DOHH2 (cell line): ENCODE measurements around the gene SLC6A11.

Experiments
- H3F3A ChIP-seq: fragments of 200-600 bp; sonication (generic), shearing (Covaris generic); 2 replicates; pipeline ENCODE4 v1.6.0; 2016; ENCODE audit warnings: antibody characterized with exemption, mild to moderate bottlenecking; ENCODE audit not compliant: control insufficient read depth, insufficient read depth
- H3K27ac ChIP-seq: fragments of 200-600 bp; sonication (generic); 2 replicates; pipeline ENCODE4 v1.5.1; 2014; ENCODE audit warnings: low read depth, mild to moderate bottlenecking, low read length, moderate library complexity
- H3K27me3 ChIP-seq: fragments of 200-600 bp; sonication (generic); 2 replicates; pipeline ENCODE4 v1.6.1; 2014; ENCODE audit warnings: mild to moderate bottlenecking, low read length, mixed read lengths; ENCODE audit not compliant: control insufficient read depth
- H3K36me3 ChIP-seq: fragments of 200-600 bp; sonication (generic); 2 replicates; pipeline ENCODE4 v1.6.1; 2014; ENCODE audit warnings: mild to moderate bottlenecking, low read length, moderate library complexity, mixed read lengths; ENCODE audit not compliant: control insufficient read depth
- H3K4me1 ChIP-seq: fragments of 200-600 bp; sonication (generic); 2 replicates; pipeline ENCODE4 v1.6.1; 2014; ENCODE audit warnings: mild to moderate bottlenecking, low read length, mixed read lengths; ENCODE audit not compliant: control insufficient read depth
- H3K4me2 ChIP-seq: fragments of 200-600 bp; sonication (generic); 2 replicates; pipeline ENCODE4 v1.6.0; 2014; ENCODE audit warnings: mild to moderate bottlenecking, low read length, moderate library complexity
- H3K4me3 ChIP-seq: fragments of 200-600 bp; sonication (generic); 2 replicates; pipeline ENCODE4 v1.5.1; 2014; ENCODE audit warnings: mild to moderate bottlenecking, low read length, mixed read lengths
- H3K79me2 ChIP-seq: fragments of 200-600 bp; sonication (generic); 2 replicates; pipeline ENCODE4 v1.6.1; 2014; ENCODE audit warnings: mild to moderate bottlenecking, low read length, mixed read lengths; ENCODE audit not compliant: control insufficient read depth
- H3K9me2 ChIP-seq: fragments of 200-600 bp; sonication (generic); replicated peaks from 2 replicates; pipeline ENCODE4 v1.6.1; 2014; ENCODE audit warnings: mild to moderate bottlenecking, low read length, mixed read lengths; ENCODE audit not compliant: control insufficient read depth
- H3K9me3 ChIP-seq: fragments of 200-600 bp; sonication (generic); 2 replicates; pipeline ENCODE4 v1.6.1; 2014; ENCODE audit warnings: antibody characterized with exemption, low read length, mixed read lengths; ENCODE audit not compliant: control insufficient read depth, insufficient read depth
- H4K20me1 ChIP-seq: fragments of 200-600 bp; sonication (generic); 2 replicates; pipeline ENCODE4 v1.6.0; 2014; ENCODE audit warnings: low read depth, mild to moderate bottlenecking, antibody characterized with exemption, low read length, moderate library complexity; ENCODE audit not compliant: control insufficient read depth, insufficient read depth
- CTCF ChIP-seq: fragments of 200-600 bp; sonication (generic); IDR thresholded peaks from one replicate; pipeline ENCODE4 v1.5.1; 2014; ENCODE audit warnings: antibody characterized with exemption, mild to moderate bottlenecking, low read depth, low read length; ENCODE audit not compliant: poor library complexity, severe bottlenecking
- EZH2phosphoT487 ChIP-seq: fragments of 200-600 bp; sonication (generic); IDR thresholded peaks from 2 replicates; pipeline ENCODE4 v1.6.1; 2017; ENCODE audit warnings: borderline replicate concordance, mild to moderate bottlenecking, antibody characterized with exemption, low read length, moderate library complexity, mixed read lengths

SLC6A11 gene

GRCh38 chr3:10815487-10815886, 541 bp upstream of the SLC6A11 start:
- no peaks in the 10 kb centered on the region for H3K9me3 ChIP-seq
- H3K9me2 ChIP-seq: no peaks in the 10 kb centered on the region
- no peaks in the 10 kb centered on the region for H3K4me1 ChIP-seq
- no peak overlapping the region for H3K4me2 ChIP-seq
- no peaks in the 10 kb centered on the region for H3K27me3 ChIP-seq
- no peaks in the 10 kb centered on the region for H3K36me3 ChIP-seq
- H3K27ac ChIP-seq: no peak overlapping the region
- H3F3A ChIP-seq: no peaks in the 10 kb centered on the region
- H4K20me1 ChIP-seq: no peaks in the 10 kb centered on the region
- H3K4me3 ChIP-seq: no peak overlapping the region
- TF ChIP-seq CTCF (no peak), EZH2phosphoT487 (no peak)
- H3K79me2 ChIP-seq: no peaks in the 10 kb centered on the region

- Histone ChIP-seq H3K79me2 (no peaks in the 10 kb centered on the region), H3K27me3 (no peaks in the 10 kb centered on the region), H3K9me3 (no peaks in the 10 kb centered on the region), H3K9me2 (no peaks in the 10 kb centered on the region), H3K4me1 (no peaks in the 10 kb centered on the region), H3F3A (no peaks in the 10 kb centered on the region), H3K4me2 (no peak overlapping the region), H3K4me3 (no peak overlapping the region), H3K27ac (no peak overlapping the region), H3K36me3 (no peaks in the 10 kb centered on the region), H4K20me1 (no peaks in the 10 kb centered on the region)
- no peak for TF ChIP-seq EZH2phosphoT487
- no peak for TF ChIP-seq CTCF
Measured at GRCh38 chr3:10816863-10817253, 830 bp downstream of the SLC6A11 start.

- no peaks in the 10 kb centered on the region for H3F3A ChIP-seq
- no peak overlapping the region for H3K4me2 ChIP-seq
- no peaks in the 10 kb centered on the region for H3K9me3 ChIP-seq
- no peak overlapping the region for H3K4me3 ChIP-seq
- no peaks in the 10 kb centered on the region for H3K79me2 ChIP-seq
- no peak for TF ChIP-seq EZH2phosphoT487
- TF ChIP-seq CTCF: no peak
- no peaks in the 10 kb centered on the region for H3K9me2 ChIP-seq
- H3K27me3 ChIP-seq: no peaks in the 10 kb centered on the region
- no peak overlapping the region for H3K27ac ChIP-seq
- no peaks in the 10 kb centered on the region for H3K4me1 ChIP-seq
- no peaks in the 10 kb centered on the region for H3K36me3 ChIP-seq
- H4K20me1 ChIP-seq: no peaks in the 10 kb centered on the region
Measured at GRCh38 chr3:10817506-10817905, 1.5 kb downstream of the SLC6A11 start.

- Histone ChIP-seq H3K36me3 (no peaks in the 10 kb centered on the region), H3K27ac (no peak overlapping the region), H3K79me2 (no peaks in the 10 kb centered on the region), H4K20me1 (no peaks in the 10 kb centered on the region), H3K4me2 (no peak overlapping the region), H3K4me3 (no peak overlapping the region), H3F3A (no peaks in the 10 kb centered on the region), H3K9me3 (no peaks in the 10 kb centered on the region), H3K4me1 (no peaks in the 10 kb centered on the region), H3K27me3 (no peaks in the 10 kb centered on the region; the same call in 1 of the 2 replicates), H3K9me2 (no peaks in the 10 kb centered on the region)
- TF ChIP-seq CTCF: no peak
- no peak for TF ChIP-seq EZH2phosphoT487
Measured at GRCh38 chr3:10822055-10822454, 6.0 kb downstream of the SLC6A11 start.
